Natural killer cell (primary cell): ENCODE data around the gene SCGB1C1. TPM values are rescaled to one million over a fixed set of nuclear protein-coding genes. Genes with fewer than 3 reads are reported as not detected.
A peak's percentile ranks its signal among the peaks of the same experiment; 100 is the strongest.

Experiments
- ATAC-seq, 3 donors: fragments of 150-1000 bp in 2 of 3; fragments of 200-7000 bp in 1 of 3; cut with Tn5 transposase; 1 replicate in 1 of 3; 2 replicates in 2 of 3; pipeline ENCODE4 v1.10.0; 2021; ENCODE audit warnings: mild to moderate bottlenecking in 2 of 3, moderate library complexity in 2 of 3
- DNase-seq, 2 donors: peaks; one replicate each; pipeline versions ENCODE4 v3.0.0 to v3.0.0-alpha.2; 2013 to 2021; ENCODE audit warnings: mixed read lengths in 1 of 2
- H3K27ac ChIP-seq: one replicate; pipeline ENCODE4 v1.5.1; 2013; ENCODE audit warnings: mild to moderate bottlenecking, low read length
- H3K27me3 ChIP-seq: one replicate; pipeline ENCODE4 v1.6.1; 2013; ENCODE audit warnings: low read length; ENCODE audit not compliant: control insufficient read depth, insufficient read depth
- H3K36me3 ChIP-seq: one replicate; pipeline ENCODE4 v1.6.1; 2013; ENCODE audit warnings: low read length; ENCODE audit not compliant: control insufficient read depth, insufficient read depth
- H3K4me1 ChIP-seq: one replicate; pipeline ENCODE4 v1.6.1; 2013; ENCODE audit warnings: low read length; ENCODE audit not compliant: control insufficient read depth, insufficient read depth
- H3K4me3 ChIP-seq: one replicate; pipeline ENCODE4 v1.5.1; 2013; ENCODE audit warnings: low read length
- H3K9me3 ChIP-seq: one replicate; pipeline ENCODE4 v1.6.1; 2013; ENCODE audit warnings: low read length; ENCODE audit not compliant: control insufficient read depth, insufficient read depth
- H3K27ac Mint-ChIP-seq, 2 donors: one replicate each; pipeline ENCODE4 v1.8.0; 2022; ENCODE audit warnings: mild to moderate bottlenecking in 2 of 2, mixed read lengths in 2 of 2, moderate library complexity in 1 of 2
- H3K27me3 Mint-ChIP-seq, 2 donors: one replicate each; pipeline ENCODE4 v1.8.0; 2022; ENCODE audit warnings: low read depth in 2 of 2, mixed read lengths in 2 of 2
- H3K36me3 Mint-ChIP-seq: one replicate; pipeline ENCODE4 v1.8.0; 2022; ENCODE audit warnings: mixed read lengths
- H3K4me1 Mint-ChIP-seq, 2 donors: one replicate each; pipeline ENCODE4 v1.8.0; 2022; ENCODE audit warnings: mixed read lengths in 2 of 2
- H3K4me3 Mint-ChIP-seq: one replicate; pipeline ENCODE4 v1.8.0; 2022; ENCODE audit warnings: mild to moderate bottlenecking, moderate library complexity, mixed read lengths
- H3K9me3 Mint-ChIP-seq, 2 donors: one replicate each; pipeline ENCODE4 v1.8.0; 2022; ENCODE audit warnings: mixed read lengths in 2 of 2
- CTCF ChIP-seq: fragments of 200-600 bp; IDR thresholded peaks from one replicate; pipeline ENCODE4 v1.8.0; 2022; ENCODE audit warnings: antibody characterized with exemption
- WGBS: methylation state at CpG from one replicate; pipeline ENCODE4 v1.1.7; 2013; ENCODE audit warnings: missing lambda C conversion rate; ENCODE audit not compliant: insufficient coverage; 5-methylcytosine and 5-hydroxymethylcytosine counted together
- intact Hi-C: fragments of 100-400 bp; cut with micrococcal nuclease; formaldehyde crosslinking; loops from one replicate; pipeline ENCODE4 v1.14.2; 2022
- total RNA-seq, 4 donors: library from RNA; stranded (reverse); fragments of 120-200 nt in 1 of 4; gene quantifications; one replicate each; pipeline versions ENCODE4 v1.2.3 to v1.2.4, GENCODE V29; 2013 to 2022

The SCGB1C1 gene
- total RNA-seq, 3 donors from 2014 or later (not counting 1 experiment from before 2014, with no cell fraction given) = 0.73 to 2.1 TPM; not detected in 1

- Histone ChIP-seq H3K9me3 (no peaks in the 10 kb centered on the region), H3K27ac (no peak overlapping the region), H3K36me3 (peaks cover 2% of the 10 kb centered on the region), H3K4me3 (no peak overlapping the region), H3K27me3 (no peaks in the 10 kb centered on the region), H3K4me1 (peaks cover 20% of the 10 kb centered on the region)
- no peaks in the 10 kb centered on the region for H3K27me3 Mint-ChIP-seq
- intact Hi-C loops = no loop called here
- H3K27ac Mint-ChIP-seq = peak overlapping the region in 1 of 2 donors; percentile 9
- WGBS = 96% methylated on average over 20 of the region's 20 CpGs
- H3K4me1 Mint-ChIP-seq = peaks cover 23 to 27% of the 10 kb centered on the region in 2 donors
- peak overlapping the region; percentile 45 for H3K4me3 Mint-ChIP-seq
- H3K36me3 Mint-ChIP-seq = no peaks in the 10 kb centered on the region
- DNase-seq (no peak), ATAC-seq (no peak)
- no peaks in the 10 kb centered on the region for H3K9me3 Mint-ChIP-seq
- no peak for TF ChIP-seq CTCF
These were observed 40.1 kb downstream of the SCGB1C1 start for GRCh38 chr11:232783-233565.

- Histone ChIP-seq H3K36me3 (peaks cover 6% of the 10 kb centered on the region), H3K9me3 (no peaks in the 10 kb centered on the region), H3K4me1 (peaks cover 20% of the 10 kb centered on the region), H3K27me3 (no peaks in the 10 kb centered on the region), H3K4me3 (peak overlapping the region; percentile 90), H3K27ac (peak overlapping the region; percentile 97)
- H3K36me3 Mint-ChIP-seq = no peaks in the 10 kb centered on the region
- peak overlapping the region; percentile 98 for H3K27ac Mint-ChIP-seq
- ATAC-seq (no peak), DNase-seq (no peak)
- peak overlapping the region; percentile 86 for H3K4me3 Mint-ChIP-seq
- H3K27me3 Mint-ChIP-seq = no peaks in the 10 kb centered on the region
- intact Hi-C loops = loop anchor here (5.0 kb wide), 1 partner anchor 282 kb away; no protein-coding TSS in a partner anchor
- H3K9me3 Mint-ChIP-seq = no peaks in the 10 kb centered on the region
- 92% methylated on average over 8 of the region's 8 CpGs for WGBS
- TF ChIP-seq CTCF = no peak
- peaks cover 33 to 35% of the 10 kb centered on the region in 2 donors for H3K4me1 Mint-ChIP-seq
These were observed 42.3 kb downstream of the SCGB1C1 start for GRCh38 chr11:235180-235579.

DNA sequence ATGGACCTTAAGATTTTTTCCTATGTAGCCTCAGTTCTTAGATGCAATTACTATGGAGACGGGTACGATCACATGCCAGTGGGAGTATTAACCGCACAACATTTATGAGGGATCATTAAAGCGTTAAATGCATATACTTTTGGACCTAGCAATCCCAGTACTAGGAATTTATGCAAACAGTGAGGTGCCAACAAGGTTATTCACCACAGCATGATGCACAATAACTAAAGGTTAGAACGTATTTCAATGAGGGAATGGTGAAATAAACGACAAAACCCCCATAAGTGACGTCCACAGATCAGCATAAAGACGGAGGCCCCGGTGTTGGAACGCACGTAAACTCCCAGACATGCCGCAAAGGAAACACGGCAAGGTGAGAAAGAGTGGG, 42.7 kb downstream of the SCGB1C1 start:
- peak; percentile 30 to 51 (median 50) for ATAC-seq
- Histone ChIP-seq H3K4me3 (peak overlapping the region; percentile 90), H3K27me3 (no peaks in the 10 kb centered on the region), H3K27ac (peak overlapping the region; percentile 97), H3K36me3 (peaks cover 4% of the 10 kb centered on the region), H3K9me3 (no peaks in the 10 kb centered on the region), H3K4me1 (peaks cover 20% of the 10 kb centered on the region)
- Mint-ChIP-seq H3K4me3 (peak overlapping the region; percentile 86), H3K27me3 (no peaks in the 10 kb centered on the region), H3K4me1 (peaks cover 33 to 35% of the 10 kb centered on the region in 2 donors), H3K36me3 (no peaks in the 10 kb centered on the region), H3K27ac (peak overlapping the region; percentile 98), H3K9me3 (no peaks in the 10 kb centered on the region)
- DNase-seq = peak in 1 of 2 donors; percentile 89
- intact Hi-C loops = loop anchor here (5.0 kb wide), 1 partner anchor 282 kb away; no protein-coding TSS in a partner anchor
- no peak for TF ChIP-seq CTCF
- WGBS = 9% methylated on average over 13 of the region's 13 CpGs
